Heart left ventricle (tissue), 16 donors: ENCODE data around the gene SDHB. TPM values are rescaled to one million over a fixed set of nuclear protein-coding genes. Genes with fewer than 3 reads are reported as not detected.

Experiments used
- ATAC-seq, 4 donors: fragments of 200-7000 bp; cut with Tn5 transposase; one replicate each; pipeline ENCODE4 v1.9.1; 2020 to 2022; ENCODE audit warnings: moderate library complexity in 4 of 4, mild to moderate bottlenecking in 3 of 4, moderate number of reproducible peaks in 1 of 4
- DNase-seq, 5 donors: peaks; one replicate each; pipeline ENCODE4 v3.0.0-alpha.2; 2020
- H3K27ac ChIP-seq, 12 donors: fragments of 200-600 bp; sonication (generic) in 4 of 12; one replicate each; pipeline versions ENCODE4 v1.5.0 to v1.8.0; 2016 to 2022; ENCODE audit warnings: mild to moderate bottlenecking in 2 of 12
- H3K27me3 ChIP-seq, 9 donors: fragments of 200-600 bp; sonication (generic) in 2 of 9; one replicate each; pipeline versions ENCODE4 v1.5.1 to v1.8.0; 2016 to 2022; ENCODE audit warnings: mild to moderate bottlenecking in 3 of 9
- H3K36me3 ChIP-seq, 9 donors: fragments of 200-600 bp; sonication (generic) in 2 of 9; one replicate each; pipeline versions ENCODE4 v1.5.0 to v1.8.0; 2018 to 2022; ENCODE audit warnings: mild to moderate bottlenecking in 2 of 9
- H3K4me1 ChIP-seq, 12 donors: fragments of 200-600 bp; sonication (generic) in 4 of 12; one replicate each; pipeline versions ENCODE4 v1.5.0 to v1.8.0; 2016 to 2022; ENCODE audit warnings: mild to moderate bottlenecking in 3 of 12
- H3K4me3 ChIP-seq, 12 donors: fragments of 200-600 bp; sonication (generic) in 4 of 12; one replicate each; pipeline versions ENCODE4 v1.5.0 to v1.8.0; 2017 to 2022; ENCODE audit warnings: mild to moderate bottlenecking in 9 of 12, moderate library complexity in 4 of 12
- H3K9me3 ChIP-seq, 12 donors: fragments of 200-600 bp; sonication (generic) in 4 of 12; one replicate each; pipeline versions ENCODE4 v1.5.0 to v1.8.0; 2016 to 2022; ENCODE audit warnings: mild to moderate bottlenecking in 1 of 12
- POLR2A ChIP-seq, 2 donors: fragments of 450-650 bp; IDR thresholded peaks; one replicate each; pipeline ENCODE4 v1.6.1; 2017; ENCODE audit warnings: antibody characterized with exemption in 2 of 2, mild to moderate bottlenecking in 2 of 2, moderate library complexity in 2 of 2
- WGBS, 4 donors: extraction: QIAGEN DNeasy Blood & Tissue Kit in 2 of 4; methylation state at CpG; one replicate each; pipeline versions ENCODE4 v1.1.5 to v1.1.7; 2013 to 2018; 5-methylcytosine and 5-hydroxymethylcytosine counted together
- intact Hi-C, 10 donors: fragments of 100-400 bp; cut with DNase I; formaldehyde crosslinking; loops; one replicate each; pipeline versions ENCODE4 v1.11.1 to v1.14.2; 2022
- polyA plus RNA-seq, 2 donors: library from polyadenylated mRNA; stranded (reverse); fragments of 200-250 nt; gene quantifications; one replicate each; pipeline ENCODE4 v1.2.3, GENCODE V29; 2013
- total RNA-seq, 9 donors: library from RNA; depleted of rRNA in 2 of 9; stranded (reverse); fragments of >200 nt in 2 of 9; fragmentation: NEBNext Ultra II Directional in 3 of 9; extraction: Animal tissue kit (Norgen Biotek cat#: 25700) in 3 of 9; gene quantifications; one replicate each; pipeline versions ENCODE4 v1.1.0 to v1.2.4, GENCODE V29; 2016 to 2023
- TF ChIP-seq, protein P1 (sequence below), 12 donors: fragments of 200-600 bp; sonication (generic) in 4 of 12; IDR thresholded peaks; one replicate each; pipeline versions ENCODE4 v1.5.0 to v1.8.0; 2018 to 2022; ENCODE audit warnings: antibody characterized with exemption in 12 of 12, mild to moderate bottlenecking in 5 of 12
- donor health status: ischemic (EF 13 %, LVEDD 7.1; RV severe dilation, severe dysfunction).
- donor health status: healthy with polysubstance abuse.
- donor health status: DM: no; HTN: yes; CAD: no.
- donor health status: DM: no; HTN: no; CAD: no.
- donor health status: ischemic (EF 25% LVEDD 6.9; RV normal size, moderate dysfunction).
- donor health status: ischemic (EF 25% LVEDD 5.7; RV mildly dilated, moderate dysfunction).
- donor health status: healthy.
- donor health status: DM: yes; HTN: yes; CAD: no.
- donor health status: ischemic (EF 35%, LVEDD 5.7; RV mildly dilated, moderate dysfunction).
- donor health status: nonischemic (EF 11% LVEDD 7.7; RV severe dilation, severe dysfunction).
- donor health status: DM: yes; HTN: yes; CAD: no.
- donor health status: PGD.
- donor health status: ischemic (EF 29% LVEDD 5.4; RV normal size, mild dysfunction).
- donor health status: nonischemic (EF 23%, LVEDD 6.1; RV moderate dilation, normal function).

The SDHB gene
- total and polyA plus RNA-seq, 11 donors: 174 to 617 (median 341) TPM

DNA sequence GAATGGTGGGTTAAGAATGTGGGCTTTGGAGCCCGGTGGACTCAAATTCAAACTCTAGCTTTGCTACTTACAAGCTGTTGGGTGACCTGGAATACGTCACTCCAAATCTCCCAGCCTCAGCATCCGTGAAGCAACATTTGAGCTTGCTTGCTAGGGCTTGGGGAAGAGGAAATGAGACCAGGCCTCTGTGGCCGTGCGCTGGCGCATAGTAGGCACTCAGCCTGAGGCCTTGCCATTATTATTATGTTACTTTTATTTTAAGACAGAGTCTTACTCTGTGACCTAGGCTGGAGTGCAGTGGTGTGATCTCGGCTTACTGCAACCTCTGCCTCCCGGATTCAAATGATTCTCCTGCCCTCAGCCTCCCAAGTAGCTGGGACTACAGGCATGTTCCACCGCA lies 61.2 kb downstream of the SDHB start:
- Histone ChIP-seq H3K36me3 (peaks cover 0 to 89% (median 45%) of the 10 kb centered on the region in 9 donors), H3K9me3 (no peaks in the 10 kb centered on the region), H3K4me1 (no peaks in the 10 kb centered on the region), H3K27me3 (no peaks in the 10 kb centered on the region), H3K27ac (no peak overlapping the region), H3K4me3 (no peak overlapping the region)
- DNase-seq: no peak
- 91 to 95% (median 93%) methylated on average over 9 of the region's 9 CpGs for WGBS, 4 donors
- TF ChIP-seq POLR2A (IDR thresholded peaks at IDR 0.05): no peak
- TF ChIP-seq, protein P1, sequence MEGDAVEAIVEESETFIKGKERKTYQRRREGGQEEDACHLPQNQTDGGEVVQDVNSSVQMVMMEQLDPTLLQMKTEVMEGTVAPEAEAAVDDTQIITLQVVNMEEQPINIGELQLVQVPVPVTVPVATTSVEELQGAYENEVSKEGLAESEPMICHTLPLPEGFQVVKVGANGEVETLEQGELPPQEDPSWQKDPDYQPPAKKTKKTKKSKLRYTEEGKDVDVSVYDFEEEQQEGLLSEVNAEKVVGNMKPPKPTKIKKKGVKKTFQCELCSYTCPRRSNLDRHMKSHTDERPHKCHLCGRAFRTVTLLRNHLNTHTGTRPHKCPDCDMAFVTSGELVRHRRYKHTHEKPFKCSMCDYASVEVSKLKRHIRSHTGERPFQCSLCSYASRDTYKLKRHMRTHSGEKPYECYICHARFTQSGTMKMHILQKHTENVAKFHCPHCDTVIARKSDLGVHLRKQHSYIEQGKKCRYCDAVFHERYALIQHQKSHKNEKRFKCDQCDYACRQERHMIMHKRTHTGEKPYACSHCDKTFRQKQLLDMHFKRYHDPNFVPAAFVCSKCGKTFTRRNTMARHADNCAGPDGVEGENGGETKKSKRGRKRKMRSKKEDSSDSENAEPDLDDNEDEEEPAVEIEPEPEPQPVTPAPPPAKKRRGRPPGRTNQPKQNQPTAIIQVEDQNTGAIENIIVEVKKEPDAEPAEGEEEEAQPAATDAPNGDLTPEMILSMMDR (IDR thresholded peaks at IDR 0.05): no peak
- intact Hi-C loops: no loop called here
- no peak for ATAC-seq

DNA sequence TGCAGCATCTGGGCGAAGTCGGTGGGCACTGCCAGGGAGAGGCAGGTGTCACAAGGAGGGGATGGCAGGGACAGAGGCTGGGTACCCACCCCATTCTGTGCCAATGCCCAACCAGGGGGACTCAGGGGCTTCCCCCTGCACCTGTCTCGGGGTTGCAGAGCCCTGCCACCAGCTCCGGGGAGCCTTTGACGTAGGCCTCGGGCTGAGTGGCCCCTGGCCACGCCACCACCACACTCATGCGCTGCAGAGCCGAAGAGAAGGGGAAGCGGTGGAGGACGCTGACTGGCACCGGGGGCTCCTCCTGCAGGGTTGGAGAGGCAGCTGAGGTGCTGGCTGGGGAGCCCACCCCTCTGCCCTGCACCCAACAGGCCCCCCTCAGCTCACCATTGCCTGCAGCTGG lies 61.7 kb downstream of the SDHB start:
- H3K4me1 ChIP-seq: no peaks in the 10 kb centered on the region
- no peak for DNase-seq
- peaks cover 0 to 90% (median 48%) of the 10 kb centered on the region in 9 donors for H3K36me3 ChIP-seq
- ATAC-seq: no peak
- H3K4me3 ChIP-seq: no peak overlapping the region
- 86 to 97% (median 96%) methylated on average over 5 to 12 of the region's 12 CpGs for WGBS, 4 donors
- no peak for TF ChIP-seq POLR2A (IDR thresholded peaks at IDR 0.05)
- TF ChIP-seq, protein P1 (IDR thresholded peaks at IDR 0.05): no peak
- intact Hi-C loops: no loop called here
- no peaks in the 10 kb centered on the region for H3K27me3 ChIP-seq
- no peaks in the 10 kb centered on the region for H3K9me3 ChIP-seq
- H3K27ac ChIP-seq: no peak overlapping the region

DNA sequence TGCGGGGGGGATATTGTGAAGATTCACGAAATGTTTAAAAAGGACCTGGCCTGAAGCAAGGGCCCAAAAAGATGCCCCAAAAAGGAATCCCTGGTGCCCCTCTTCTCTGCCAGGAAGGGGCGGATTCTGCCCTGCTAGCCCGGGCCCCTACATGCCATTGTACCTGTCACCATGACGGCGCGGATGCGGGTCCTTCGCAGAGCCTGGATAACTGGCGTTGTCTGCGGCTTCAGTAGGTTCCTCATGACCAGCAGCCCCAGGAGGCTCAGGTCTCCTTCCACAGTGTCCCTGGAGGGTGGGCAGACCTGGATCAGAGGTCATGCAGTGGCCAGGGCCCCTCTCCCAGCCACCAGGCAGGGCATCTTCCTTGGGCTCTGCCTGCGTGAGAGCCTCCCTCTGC lies 62.3 kb downstream of the SDHB start:
- 95 to 98% (median 96%) methylated on average over 9 to 12 of the region's 12 CpGs for WGBS, 4 donors
- Histone ChIP-seq H3K4me1 (no peaks in the 10 kb centered on the region), H3K27me3 (no peaks in the 10 kb centered on the region), H3K27ac (no peak overlapping the region), H3K36me3 (peaks cover 0 to 90% (median 45%) of the 10 kb centered on the region in 9 donors), H3K9me3 (no peaks in the 10 kb centered on the region), H3K4me3 (no peak overlapping the region)
- ATAC-seq: no peak
- TF ChIP-seq, protein P1 (IDR thresholded peaks at IDR 0.05): no peak
- no peak for TF ChIP-seq POLR2A (IDR thresholded peaks at IDR 0.05)
- intact Hi-C loops: no loop called here
- DNase-seq: no peak

DNA sequence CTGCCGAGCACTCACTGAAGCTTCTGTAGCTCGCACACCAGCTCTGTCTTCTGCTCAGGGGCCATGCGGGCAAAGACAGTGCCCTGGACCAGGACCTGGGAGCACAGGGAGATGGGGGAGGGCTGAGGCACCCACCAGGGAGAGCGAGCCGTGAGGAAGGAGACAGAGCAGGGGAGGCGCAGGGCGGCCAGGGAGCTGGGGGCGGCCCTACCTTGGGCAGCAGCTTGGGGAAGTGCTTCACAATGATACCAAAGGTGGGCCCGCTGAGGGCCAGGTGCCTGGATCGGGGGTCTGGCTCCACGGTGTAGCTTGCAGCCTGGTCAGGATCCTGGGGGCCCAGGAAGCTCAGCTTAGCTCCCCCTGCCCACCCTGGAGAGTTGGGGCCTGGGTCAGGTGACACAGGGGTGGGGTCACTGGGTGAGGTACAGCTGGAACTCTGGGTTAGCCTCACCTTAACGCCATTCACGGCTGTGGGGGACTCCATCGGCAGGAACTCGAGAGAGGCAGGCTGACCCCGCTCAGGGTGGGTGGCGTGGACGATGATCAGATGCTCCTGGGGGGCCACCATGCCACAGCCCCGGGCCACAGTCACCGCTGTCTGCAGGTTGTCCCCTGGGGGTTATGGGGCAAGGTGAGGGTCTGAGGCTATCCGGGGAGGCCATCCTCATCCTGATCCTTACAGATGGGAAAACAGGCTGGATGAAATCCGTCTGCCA lies 64.0 kb downstream of the SDHB start:
- Histone ChIP-seq H3K9me3 (no peaks in the 10 kb centered on the region), H3K4me1 (peaks cover 0 to under 1% (median 0%) of the 10 kb centered on the region in 12 donors), H3K27me3 (no peaks in the 10 kb centered on the region), H3K27ac (no peak overlapping the region), H3K4me3 (no peak overlapping the region), H3K36me3 (peaks cover 0 to 81% (median 44%) of the 10 kb centered on the region in 9 donors)
- TF ChIP-seq, protein P1 (IDR thresholded peaks at IDR 0.05): no peak
- no peak for TF ChIP-seq POLR2A (IDR thresholded peaks at IDR 0.05)
- intact Hi-C loops: no loop called here
- 95 to 97% (median 96%) methylated on average over 13 to 22 of the region's 22 CpGs for WGBS, 4 donors
- DNase-seq: no peak
- ATAC-seq: no peak
